Germinal center (tissue), 1 donor: ENCODE data around the gene ACTL6B.
"Not testable (repeated sequence)": the region's sequence is repeated elsewhere in the genome, so short reads cannot be mapped to it uniquely, and the experiment has no call there.

ENCODE experiments used
- DNase-seq: peaks from one replicate; pipeline ENCODE4 v3.0.0; 2012; ENCODE audit warnings: mixed read lengths, low spot score

ACTL6B gene

GRCh38 chr7:100671353-100672327 is 15.4 kb upstream of the ACTL6B start:
- DNase-seq, result no peak

- DNase-seq, result no peak
Measured at GRCh38 chr7:100670074-100670473, 13.8 kb upstream of the ACTL6B start.

GRCh38 chr7:100669106-100669505 is 12.9 kb upstream of the ACTL6B start:
- not testable (repeated sequence) for DNase-seq

- no peak for DNase-seq
Measured at GRCh38 chr7:100668069-100668449, 11.8 kb upstream of the ACTL6B start.

- no peak for DNase-seq
Measured at GRCh38 chr7:100667331-100668068, 11.3 kb upstream of the ACTL6B start.

GRCh38 chr7:100665168-100665726 is 9.0 kb upstream of the ACTL6B start:
- DNase-seq, result no peak

GRCh38 chr7:100662194-100662776 is 6.0 kb upstream of the ACTL6B start:
- not testable (repeated sequence) for DNase-seq

- no peak for DNase-seq
Measured at GRCh38 chr7:100654908-100655831, 1.1 kb downstream of the ACTL6B start.

GRCh38 chr7:100649826-100650565 is 6.3 kb downstream of the ACTL6B start:
- no peak for DNase-seq

- DNase-seq, result peak; percentile 97
Measured at GRCh38 chr7:100642534-100642907, 13.7 kb downstream of the ACTL6B start.

- DNase-seq, result no peak
Measured at GRCh38 chr7:100641860-100642533, 14.3 kb downstream of the ACTL6B start.

- DNase-seq, result no peak
Measured at GRCh38 chr7:100641463-100641859, 14.8 kb downstream of the ACTL6B start, which contains the start of gene TFR2. Gene TFR2, minus strand, starts transcription at chr7:100641552. Its CDS starts 43 bp downstream, at chr7:100641509.

GRCh38 chr7:100640517-100641440 is 15.5 kb downstream of the ACTL6B start:
- no peak for DNase-seq

GRCh38 chr7:100639995-100640516 is 16.2 kb downstream of the ACTL6B start:
- DNase-seq, result no peak

GRCh38 chr7:100632951-100633717 is 23.1 kb downstream of the ACTL6B start:
- peak; percentile 60 for DNase-seq

GRCh38 chr7:100630066-100630465 is 26.2 kb downstream of the ACTL6B start:
- DNase-seq, result no peak

GRCh38 chr7:100629117-100629716 is 27.0 kb downstream of the ACTL6B start:
- no peak for DNase-seq
